WTC11 (cell line): Measurements from ENCODE around the gene PRXL2A. TPM values are rescaled to one million over a fixed set of nuclear protein-coding genes. Genes with fewer than 3 reads are reported as not detected.

ENCODE experiments used
- ATAC-seq: fragments of 200-7000 bp; cut with Tn5 transposase; 2 replicates; pipeline ENCODE4 v1.10.0; 2021; ENCODE audit warnings: mild to moderate bottlenecking, moderate library complexity
- CTCF ChIA-PET: fragments of 300-600 bp; sonication (Branson Sonifier 250); formaldehyde crosslinking; loops from one replicate; lab custom pipeline; 2021; ENCODE audit warnings: antibody characterized with exemption; lab: Charles Lee
- POLR2A ChIA-PET: fragments of 350-600 bp; sonication (Branson Sonifier 250); formaldehyde crosslinking; loops from one replicate; lab custom pipeline; 2021; ENCODE audit warnings: antibody characterized with exemption; lab: Charles Lee
- DNase-seq: peaks from one replicate; pipeline ENCODE4 v3.0.0; 2021; ENCODE audit warnings: low spot score
- H3K27ac Mint-ChIP-seq: 2 replicates; pipeline ENCODE4 v1.8.0; 2021; ENCODE audit warnings: mixed read lengths
- H3K27me3 Mint-ChIP-seq: 2 replicates; pipeline ENCODE4 v1.8.0; 2021; ENCODE audit warnings: low read depth, mild to moderate bottlenecking, moderate library complexity, mixed read lengths
- H3K36me3 Mint-ChIP-seq: 2 replicates; pipeline ENCODE4 v1.8.0; 2021; ENCODE audit warnings: mixed read lengths
- H3K4me1 Mint-ChIP-seq: 2 replicates; pipeline ENCODE4 v1.8.0; 2022; ENCODE audit warnings: mixed read lengths
- H3K4me3 Mint-ChIP-seq: 2 replicates; pipeline ENCODE4 v1.8.0; 2021; ENCODE audit warnings: mild to moderate bottlenecking, moderate library complexity, mixed read lengths
- H3K9me3 Mint-ChIP-seq: 2 replicates; pipeline ENCODE4 v1.8.0; 2021; ENCODE audit warnings: mixed read lengths
- CBFB ChIP-seq: sonication (generic); formaldehyde crosslinking; IDR thresholded peaks from 2 replicates; pipeline ENCODE4 v1.8.1; 2022; ENCODE audit warnings: mild to moderate bottlenecking, low read depth, missing genetic modification reagents
- E2F4 ChIP-seq: sonication (generic); formaldehyde crosslinking; IDR thresholded peaks from 2 replicates; pipeline ENCODE4 v1.8.1; 2022; ENCODE audit warnings: low read depth, mild to moderate bottlenecking, moderate library complexity, missing genetic modification reagents, borderline replicate concordance
- FOXK1 ChIP-seq: sonication (generic); formaldehyde crosslinking; IDR thresholded peaks from 2 replicates; pipeline ENCODE4 v1.8.0; 2022; ENCODE audit warnings: mild to moderate bottlenecking, moderate library complexity, missing genetic modification reagents
- FOXP1 ChIP-seq: sonication (generic); formaldehyde crosslinking; IDR thresholded peaks from 2 replicates; pipeline ENCODE4 v1.8.0; 2022; ENCODE audit warnings: missing genetic modification reagents, mild to moderate bottlenecking, moderate library complexity, borderline replicate concordance
- GRHL2 ChIP-seq: fragments of 250-450 bp; sonication (Bioruptor Pico); IDR thresholded peaks from 2 replicates; pipeline ENCODE4 v1.8.0; 2022; ENCODE audit warnings: mild to moderate bottlenecking, moderate library complexity; ENCODE audit not compliant: insufficient replicate concordance, severe bottlenecking
- IRF2 ChIP-seq: sonication (generic); formaldehyde crosslinking; IDR thresholded peaks from 2 replicates; pipeline ENCODE4 v1.8.0; 2022; ENCODE audit warnings: low read depth, missing genetic modification reagents, borderline replicate concordance
- JAZF1 ChIP-seq: fragments of 250-450 bp; sonication (Bioruptor Pico); IDR thresholded peaks from 2 replicates; pipeline ENCODE4 v1.9.0; 2021; ENCODE audit warnings: moderate library complexity, mild to moderate bottlenecking, inconsistent platforms
- KAT7 ChIP-seq: sonication (generic); formaldehyde crosslinking; IDR thresholded peaks from 2 replicates; pipeline ENCODE4 v1.8.1; 2023; ENCODE audit warnings: missing genetic modification reagents, mild to moderate bottlenecking, borderline replicate concordance
- MYBL2 ChIP-seq: sonication (generic); formaldehyde crosslinking; IDR thresholded peaks from 2 replicates; pipeline ENCODE4 v1.8.1; 2023; ENCODE audit warnings: mild to moderate bottlenecking, moderate library complexity, missing genetic modification reagents
- NR1H2 ChIP-seq: sonication (generic); formaldehyde crosslinking; IDR thresholded peaks from 2 replicates; pipeline ENCODE4 v1.9.0; 2021; ENCODE audit warnings: mild to moderate bottlenecking, moderate library complexity, missing genetic modification reagents
- PRRX2 ChIP-seq: fragments of 250-450 bp; sonication (Bioruptor Pico); IDR thresholded peaks from 2 replicates; pipeline ENCODE4 v1.8.0; 2021; ENCODE audit warnings: mild to moderate bottlenecking
- TCF7 ChIP-seq: sonication (generic); formaldehyde crosslinking; IDR thresholded peaks from 2 replicates; pipeline ENCODE4 v1.8.0; 2022; ENCODE audit warnings: mild to moderate bottlenecking, low read depth, missing genetic modification reagents, moderate library complexity
- ZNF263 ChIP-seq: sonication (generic); formaldehyde crosslinking; IDR thresholded peaks from 2 replicates; pipeline ENCODE4 v1.8.1; 2022; ENCODE audit warnings: low read depth, mild to moderate bottlenecking, moderate library complexity, missing genetic modification reagents
- ZNF416 ChIP-seq: fragments of 250-450 bp; sonication (Bioruptor Pico); IDR thresholded peaks from 2 replicates; pipeline ENCODE4 v1.9.0; 2021; ENCODE audit warnings: mild to moderate bottlenecking, inconsistent platforms
- ZNF671 ChIP-seq: fragments of 250-450 bp; sonication (Bioruptor Pico); IDR thresholded peaks from 2 replicates; pipeline ENCODE4 v1.8.0; 2021; ENCODE audit warnings: mild to moderate bottlenecking
- total RNA-seq: library from RNA; stranded (reverse); gene quantifications from 3 replicates; pipeline ENCODE4 v1.2.3, GENCODE V29; 2021
- TF ChIP-seq, protein P1 (sequence below): sonication (generic); formaldehyde crosslinking; IDR thresholded peaks from 2 replicates; pipeline ENCODE4 v1.8.0; 2023; ENCODE audit warnings: missing genetic modification reagents, mild to moderate bottlenecking, borderline replicate concordance
- TF ChIP-seq, protein P2 (sequence below): fragments of 250-450 bp; sonication (Bioruptor Pico); conservative IDR thresholded peaks from 2 replicates; pipeline ENCODE4 v1.9.0; 2021; ENCODE audit warnings: mild to moderate bottlenecking

The PRXL2A gene
- total RNA-seq, 1 experiment from 2014 or later = 46.6 TPM

GRCh38 chr10:80480852-80481251 is 72.5 kb downstream of the PRXL2A start:
- CTCF ChIA-PET = interaction anchor here (0.8 to 2.0 kb wide), 2 partner anchors 24 to 30 kb away, joined by 3 to 9 read pairs; no protein-coding TSS in a partner anchor
- POLR2A ChIA-PET = no interaction called here
- Mint-ChIP-seq H3K36me3 (peaks cover 20% of the 10 kb centered on the region), H3K4me1 (peaks cover 55% of the 10 kb centered on the region), H3K9me3 (peaks cover 11% of the 10 kb centered on the region), H3K4me3 (no peak overlapping the region)
- ATAC-seq = no peak
- TF ChIP-seq ZNF671 (CRISPR knock-in tag) = no peak
- TF ChIP-seq CBFB (CRISPR knock-in tag) = no peak
- TF ChIP-seq, protein P1, sequence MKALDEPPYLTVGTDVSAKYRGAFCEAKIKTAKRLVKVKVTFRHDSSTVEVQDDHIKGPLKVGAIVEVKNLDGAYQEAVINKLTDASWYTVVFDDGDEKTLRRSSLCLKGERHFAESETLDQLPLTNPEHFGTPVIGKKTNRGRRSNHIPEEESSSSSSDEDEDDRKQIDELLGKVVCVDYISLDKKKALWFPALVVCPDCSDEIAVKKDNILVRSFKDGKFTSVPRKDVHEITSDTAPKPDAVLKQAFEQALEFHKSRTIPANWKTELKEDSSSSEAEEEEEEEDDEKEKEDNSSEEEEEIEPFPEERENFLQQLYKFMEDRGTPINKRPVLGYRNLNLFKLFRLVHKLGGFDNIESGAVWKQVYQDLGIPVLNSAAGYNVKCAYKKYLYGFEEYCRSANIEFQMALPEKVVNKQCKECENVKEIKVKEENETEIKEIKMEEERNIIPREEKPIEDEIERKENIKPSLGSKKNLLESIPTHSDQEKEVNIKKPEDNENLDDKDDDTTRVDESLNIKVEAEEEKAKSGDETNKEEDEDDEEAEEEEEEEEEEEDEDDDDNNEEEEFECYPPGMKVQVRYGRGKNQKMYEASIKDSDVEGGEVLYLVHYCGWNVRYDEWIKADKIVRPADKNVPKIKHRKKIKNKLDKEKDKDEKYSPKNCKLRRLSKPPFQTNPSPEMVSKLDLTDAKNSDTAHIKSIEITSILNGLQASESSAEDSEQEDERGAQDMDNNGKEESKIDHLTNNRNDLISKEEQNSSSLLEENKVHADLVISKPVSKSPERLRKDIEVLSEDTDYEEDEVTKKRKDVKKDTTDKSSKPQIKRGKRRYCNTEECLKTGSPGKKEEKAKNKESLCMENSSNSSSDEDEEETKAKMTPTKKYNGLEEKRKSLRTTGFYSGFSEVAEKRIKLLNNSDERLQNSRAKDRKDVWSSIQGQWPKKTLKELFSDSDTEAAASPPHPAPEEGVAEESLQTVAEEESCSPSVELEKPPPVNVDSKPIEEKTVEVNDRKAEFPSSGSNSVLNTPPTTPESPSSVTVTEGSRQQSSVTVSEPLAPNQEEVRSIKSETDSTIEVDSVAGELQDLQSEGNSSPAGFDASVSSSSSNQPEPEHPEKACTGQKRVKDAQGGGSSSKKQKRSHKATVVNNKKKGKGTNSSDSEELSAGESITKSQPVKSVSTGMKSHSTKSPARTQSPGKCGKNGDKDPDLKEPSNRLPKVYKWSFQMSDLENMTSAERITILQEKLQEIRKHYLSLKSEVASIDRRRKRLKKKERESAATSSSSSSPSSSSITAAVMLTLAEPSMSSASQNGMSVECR (CRISPR knock-in tag) = no peak
- no peak for TF ChIP-seq PRRX2 (CRISPR knock-in tag)
- no peak for TF ChIP-seq JAZF1
- no peak for TF ChIP-seq FOXK1
- TF ChIP-seq ZNF416 (CRISPR knock-in tag) = no peak
- TF ChIP-seq KAT7 (CRISPR knock-in tag) = no peak
- no peak for TF ChIP-seq NR1H2 (CRISPR knock-in tag)
- no peak for TF ChIP-seq IRF2 (CRISPR knock-in tag)
- TF ChIP-seq, protein P2, sequence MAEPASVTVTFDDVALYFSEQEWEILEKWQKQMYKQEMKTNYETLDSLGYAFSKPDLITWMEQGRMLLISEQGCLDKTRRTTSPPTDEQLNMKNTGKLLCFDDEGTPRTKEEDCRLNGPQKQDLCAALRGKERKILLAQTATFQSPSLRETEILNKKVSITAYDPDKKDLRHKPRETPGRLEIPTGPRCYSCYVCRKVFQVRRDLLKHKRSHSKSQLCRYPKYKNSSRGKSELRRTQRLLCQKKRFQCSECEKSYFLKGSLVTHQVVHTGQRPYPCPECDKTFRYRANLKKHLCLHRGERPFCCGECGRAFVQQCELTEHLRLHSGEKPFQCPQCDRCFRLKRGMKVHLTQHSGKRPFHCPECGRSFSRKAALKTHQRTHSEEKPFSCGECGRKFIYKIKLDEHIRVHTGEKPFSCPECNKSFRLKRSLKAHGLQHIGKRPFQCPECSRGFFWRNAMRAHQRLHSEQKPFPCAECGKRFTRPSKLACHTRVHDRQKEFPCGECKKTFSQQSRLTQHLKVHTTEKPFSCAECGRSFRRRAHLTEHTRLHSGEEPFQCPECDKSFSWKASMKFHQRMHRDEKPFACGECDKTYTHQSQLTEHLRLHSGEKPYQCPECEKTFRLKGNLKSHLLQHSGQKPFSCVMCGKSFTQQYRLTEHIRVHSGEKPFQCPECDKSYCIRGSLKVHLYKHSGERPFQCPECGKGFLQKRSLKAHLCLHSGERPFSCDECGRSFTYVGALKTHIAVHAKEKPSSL (CRISPR knock-in tag) = no peak
- TF ChIP-seq TCF7 (CRISPR knock-in tag) = no peak
- TF ChIP-seq FOXP1 (CRISPR knock-in tag) = no peak
- no peak for TF ChIP-seq E2F4
- no peak for TF ChIP-seq MYBL2 (CRISPR knock-in tag)
- TF ChIP-seq ZNF263 (CRISPR knock-in tag) = no peak
- TF ChIP-seq, all 79 proteins: peak for 0
- no peak for DNase-seq
- Mint-ChIP-seq H3K27me3 (no peaks in the 10 kb centered on the region), H3K27ac (no peak overlapping the region)

GRCh38 chr10:80484243-80484642 is 75.9 kb downstream of the PRXL2A start:
- Mint-ChIP-seq H3K27me3 (no peaks in the 10 kb centered on the region), H3K27ac (peak overlapping the region; percentile 2; the same call in 1 of the 2 replicates), H3K36me3 (peaks cover 8% of the 10 kb centered on the region), H3K9me3 (peaks cover 3% of the 10 kb centered on the region), H3K4me1 (peaks cover 66% of the 10 kb centered on the region), H3K4me3 (no peak overlapping the region)
- DNase-seq (no peak), ATAC-seq (no peak)
- ChIA-PET POLR2A (interaction anchor here (2.1 kb wide), 1 partner anchor 25 kb away, joined by 5 read pairs; no protein-coding TSS in a partner anchor), CTCF (interaction anchor here (0.7 to 6.9 kb wide), 3 partner anchors 16 to 40 kb away, joined by 6 to 66 read pairs (median 9); no protein-coding TSS in a partner anchor)
- TF ChIP-seq JAZF1 (no peak), GRHL2 (CRISPR knock-in tag) (no peak)
